ENCODE measurements around the gene GPR132.
A peak's percentile ranks its signal among the peaks of the same experiment; 100 is the strongest.

GRCh38 chr14:105045710-105046326 is 19.4 kb downstream of the GPR132 start:
- TF ChIP-seq EP300 (IDR thresholded peaks at IDR 0.05; ENCODE audit: low read depth) (no peak), CTCF (IDR thresholded peaks at IDR 0.05) (peak; percentile 99 to 100 (median 100)), POLR2AphosphoS5 (IDR thresholded peaks at IDR 0.05) (peak in 2 of 3 donors; percentile 15 to 24), POLR2A (IDR thresholded peaks at IDR 0.05) (no peak)
